Loucy (cell line): Measurements from ENCODE around the gene SSBP4.

Source experiments
- EZH2phosphoT487 ChIP-seq: fragments of 200-600 bp; IDR thresholded peaks from 2 replicates; pipeline ENCODE4 v1.6.1; 2018; ENCODE audit warnings: antibody characterized with exemption, mild to moderate bottlenecking, moderate library complexity, borderline replicate concordance
- TF ChIP-seq, protein P1 (sequence below): fragments of 200-600 bp; sonication (generic); conservative IDR thresholded peaks from 2 replicates; pipeline ENCODE4 v1.5.1; 2014; ENCODE audit warnings: mild to moderate bottlenecking, antibody characterized with exemption, low read length

GRCh38 chr19:18392417-18392816, 26.8 kb upstream of the SSBP4 start:
- TF ChIP-seq, protein P1, sequence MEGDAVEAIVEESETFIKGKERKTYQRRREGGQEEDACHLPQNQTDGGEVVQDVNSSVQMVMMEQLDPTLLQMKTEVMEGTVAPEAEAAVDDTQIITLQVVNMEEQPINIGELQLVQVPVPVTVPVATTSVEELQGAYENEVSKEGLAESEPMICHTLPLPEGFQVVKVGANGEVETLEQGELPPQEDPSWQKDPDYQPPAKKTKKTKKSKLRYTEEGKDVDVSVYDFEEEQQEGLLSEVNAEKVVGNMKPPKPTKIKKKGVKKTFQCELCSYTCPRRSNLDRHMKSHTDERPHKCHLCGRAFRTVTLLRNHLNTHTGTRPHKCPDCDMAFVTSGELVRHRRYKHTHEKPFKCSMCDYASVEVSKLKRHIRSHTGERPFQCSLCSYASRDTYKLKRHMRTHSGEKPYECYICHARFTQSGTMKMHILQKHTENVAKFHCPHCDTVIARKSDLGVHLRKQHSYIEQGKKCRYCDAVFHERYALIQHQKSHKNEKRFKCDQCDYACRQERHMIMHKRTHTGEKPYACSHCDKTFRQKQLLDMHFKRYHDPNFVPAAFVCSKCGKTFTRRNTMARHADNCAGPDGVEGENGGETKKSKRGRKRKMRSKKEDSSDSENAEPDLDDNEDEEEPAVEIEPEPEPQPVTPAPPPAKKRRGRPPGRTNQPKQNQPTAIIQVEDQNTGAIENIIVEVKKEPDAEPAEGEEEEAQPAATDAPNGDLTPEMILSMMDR, result no peak
- no peak for TF ChIP-seq EZH2phosphoT487
